HG03442 (cell line): ENCODE measurements around the gene PCCB.
A peak's percentile ranks its signal among the peaks of the same experiment; 100 is the strongest.
"Not testable (repeated sequence)": the region's sequence is repeated elsewhere in the genome, so short reads cannot be mapped to it uniquely, and the experiment has no call there.

ENCODE experiments used
- ATAC-seq: cut with Tn5 transposase; IDR thresholded peaks from one replicate; pipeline ENCODE4 v1.9.1; 2021; ENCODE audit warnings: mild to moderate bottlenecking, moderate library complexity; ENCODE audit not compliant: unreplicated experiment

Gene PCCB

GRCh38 chr3:136250059-136250902 is at the start of gene PCCB:
Gene PCCB, plus strand, starts transcription at chr3:136250340. Its CDS starts 36 bp downstream, at chr3:136250376.
- peak; percentile 97 for ATAC-seq

DNA sequence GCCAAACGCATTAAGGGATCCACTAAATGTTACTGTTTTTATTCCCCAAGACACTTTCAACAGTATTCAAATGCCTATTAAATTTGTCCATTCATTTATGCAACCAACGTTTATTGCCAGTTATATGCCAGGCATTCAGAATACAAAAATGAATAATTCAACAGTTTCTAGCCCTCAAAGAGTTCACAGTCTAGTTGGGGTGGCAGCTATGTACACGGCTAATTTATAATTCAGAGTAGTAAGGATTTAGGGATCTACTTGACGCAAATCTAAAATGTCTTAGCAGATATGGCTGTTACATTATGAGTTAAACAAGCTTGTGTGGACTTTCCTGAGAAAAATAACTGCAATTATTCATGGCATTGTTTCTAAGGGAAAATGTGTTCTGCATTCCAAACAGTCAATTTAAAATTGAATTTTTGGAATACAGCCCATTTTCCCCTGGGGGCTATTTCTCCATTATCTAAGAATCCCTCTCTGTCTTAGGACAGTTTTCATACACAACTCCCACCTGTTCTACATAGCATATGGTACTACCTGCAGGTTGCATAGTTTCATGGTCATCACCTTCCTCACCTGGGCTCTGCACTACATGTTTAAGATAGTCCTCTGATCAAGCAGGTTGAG is 42.5 kb upstream of the PCCB start:
- no peak for ATAC-seq

GRCh38 chr3:136209921-136210320 is 40.2 kb upstream of the PCCB start:
- ATAC-seq = no peak

GRCh38 chr3:136211547-136211946 is 38.6 kb upstream of the PCCB start:
- no peak for ATAC-seq

- ATAC-seq = not testable (repeated sequence)
Observed at GRCh38 chr3:136222746-136223145, 27.4 kb upstream of the PCCB start.

GRCh38 chr3:136232413-136232812 is 17.7 kb upstream of the PCCB start:
- ATAC-seq = no peak

DNA sequence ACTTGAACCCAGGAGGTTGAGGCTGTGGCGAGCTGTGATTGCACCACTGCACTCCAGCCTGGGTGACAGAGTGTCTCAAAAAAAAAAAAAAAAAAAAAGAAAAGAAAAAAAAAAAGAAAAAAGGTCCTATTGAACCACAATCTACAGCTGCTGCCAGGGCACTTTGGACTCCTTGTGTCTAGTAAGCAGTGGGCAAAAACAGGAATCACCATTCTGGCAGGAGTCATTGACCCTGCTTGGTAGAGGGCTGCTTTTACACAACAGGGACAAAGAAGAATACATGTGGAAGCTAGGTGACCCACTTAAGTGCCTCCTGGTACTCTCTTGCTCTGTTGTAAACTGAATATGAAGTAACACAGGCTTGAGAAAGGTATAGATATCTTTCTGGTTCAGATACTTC is 14.6 kb upstream of the PCCB start:
- ATAC-seq = no peak

- ATAC-seq = no peak
Observed at GRCh38 chr3:136236109-136236508, 14.0 kb upstream of the PCCB start.

DNA sequence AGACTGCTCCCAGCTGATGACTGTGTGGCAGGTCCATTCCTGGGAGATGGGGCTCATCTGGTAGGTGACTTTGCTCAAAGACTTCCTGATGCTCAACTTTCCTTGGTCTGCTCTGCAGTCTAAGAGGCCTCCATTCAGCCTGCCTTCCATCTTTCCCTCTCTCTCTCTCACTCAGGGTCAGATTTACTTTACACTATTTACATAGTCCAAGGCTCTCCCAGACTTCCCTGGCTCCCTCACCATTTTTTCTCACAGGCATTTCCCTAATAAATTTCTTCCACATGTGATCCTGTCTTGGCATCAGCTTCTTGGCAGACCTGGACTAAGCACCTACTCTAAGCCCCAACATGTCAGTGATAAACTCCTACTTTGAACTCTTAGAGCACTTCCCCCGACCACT is 13.0 kb upstream of the PCCB start:
- ATAC-seq = no peak

GRCh38 chr3:136237961-136238649 is 12.0 kb upstream of the PCCB start:
- ATAC-seq = no peak

DNA sequence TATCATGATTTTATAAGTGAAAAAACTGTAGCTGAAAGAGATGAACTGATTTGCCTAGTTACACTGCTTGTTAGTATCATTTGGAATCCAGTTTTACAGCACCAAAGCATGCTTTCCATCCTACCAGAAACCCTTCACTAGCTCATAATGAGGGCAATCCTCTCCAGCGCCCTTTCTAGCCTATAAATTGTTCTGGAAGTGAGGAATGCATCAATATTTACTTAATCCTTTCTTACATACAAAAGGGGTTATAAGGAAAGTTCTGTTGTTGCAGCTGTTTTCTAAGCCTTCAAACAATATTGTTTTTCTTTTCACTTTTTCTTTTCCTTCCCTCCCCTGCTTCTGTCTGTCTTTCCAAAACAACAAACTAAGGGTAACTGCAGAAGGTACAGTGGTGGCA is 11.0 kb upstream of the PCCB start:
- no peak for ATAC-seq

GRCh38 chr3:136245691-136246090 is 4.4 kb upstream of the PCCB start:
- no peak for ATAC-seq

DNA sequence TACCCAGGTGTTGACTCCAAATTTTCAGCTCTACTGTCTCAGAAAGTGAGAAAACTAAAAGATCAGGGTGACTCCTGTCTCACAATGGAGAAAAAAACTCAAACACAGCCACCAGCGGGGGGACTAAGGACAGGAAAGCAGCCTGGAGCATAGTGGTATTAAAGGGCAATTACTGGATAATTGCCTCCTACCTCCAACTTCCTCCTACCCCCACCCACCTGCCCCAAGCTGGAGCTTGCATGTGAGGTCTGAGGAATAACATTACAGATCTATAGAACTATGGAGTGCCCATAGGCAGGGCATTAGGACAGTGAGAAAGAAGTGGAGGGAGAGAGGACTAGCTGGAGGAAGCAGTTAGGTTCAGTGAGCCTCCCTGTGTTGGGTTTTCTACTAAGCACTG is 2.7 kb upstream of the PCCB start:
- ATAC-seq = no peak

- no peak for ATAC-seq
Observed at GRCh38 chr3:136247855-136248590, 2.1 kb upstream of the PCCB start.

DNA sequence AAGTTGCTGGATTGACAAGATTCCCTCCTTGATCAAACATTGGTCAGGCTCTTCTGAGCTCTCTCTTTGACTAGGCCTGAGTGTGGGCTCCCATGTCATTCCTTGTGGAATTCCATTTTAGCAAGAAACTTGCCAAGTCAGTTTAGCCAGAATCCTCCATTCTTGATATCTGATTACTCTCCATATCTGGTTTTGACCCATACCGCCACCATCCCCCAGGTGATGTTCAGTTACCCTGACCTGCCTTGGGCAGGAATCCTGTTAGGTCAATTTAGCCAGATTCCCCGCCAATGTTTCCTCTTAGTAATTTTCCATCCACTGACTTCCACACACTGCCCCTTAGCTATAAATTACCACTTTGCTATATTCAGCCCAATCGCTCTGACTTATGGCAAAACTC is 1.0 kb upstream of the PCCB start:
- no peak for ATAC-seq

DNA sequence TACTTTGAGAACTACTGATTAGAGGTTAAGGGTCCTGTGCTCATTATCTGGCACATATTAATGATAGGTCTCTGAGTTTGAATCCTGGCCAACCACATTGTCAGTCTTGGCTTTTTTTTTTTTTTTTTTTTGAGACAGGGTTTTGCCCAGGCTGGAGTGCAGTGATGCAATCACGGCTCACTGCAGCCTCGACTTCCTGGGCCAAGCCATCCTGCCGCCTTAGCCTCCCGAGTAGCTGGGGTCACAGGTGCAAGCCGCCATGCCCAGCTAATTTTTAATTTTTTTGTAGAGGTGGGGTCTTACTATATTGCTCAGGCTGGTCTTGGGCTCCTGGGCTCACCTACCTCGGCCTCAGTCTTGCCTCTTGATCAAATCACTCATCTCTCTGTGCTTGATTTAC is 547 bp upstream of the PCCB start:
- no peak for ATAC-seq

- no peak for ATAC-seq
Observed at GRCh38 chr3:136250903-136251460, 842 bp downstream of the PCCB start.

DNA sequence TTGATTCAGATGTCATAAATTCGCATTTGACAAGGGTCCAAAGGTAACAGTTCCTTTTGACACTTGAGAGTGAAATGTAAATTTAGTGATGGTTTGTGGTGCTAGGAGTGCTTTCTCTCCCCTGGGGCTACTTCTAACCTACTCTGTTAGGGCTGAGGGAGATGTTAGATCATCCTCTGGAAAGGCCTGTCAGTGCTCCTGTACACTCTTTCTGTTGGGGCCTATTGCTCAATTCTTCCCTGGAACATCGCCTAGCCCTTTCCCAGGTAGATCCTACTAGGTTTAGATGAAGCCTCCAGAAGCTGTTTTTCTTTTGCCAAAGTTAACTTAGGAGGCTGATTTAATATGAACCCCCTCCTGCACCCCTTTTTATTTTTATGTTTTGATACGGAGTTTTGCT is 1.4 kb downstream of the PCCB start:
- ATAC-seq = no peak

- ATAC-seq = no peak
Observed at GRCh38 chr3:136255672-136256406, 5.7 kb downstream of the PCCB start.

DNA sequence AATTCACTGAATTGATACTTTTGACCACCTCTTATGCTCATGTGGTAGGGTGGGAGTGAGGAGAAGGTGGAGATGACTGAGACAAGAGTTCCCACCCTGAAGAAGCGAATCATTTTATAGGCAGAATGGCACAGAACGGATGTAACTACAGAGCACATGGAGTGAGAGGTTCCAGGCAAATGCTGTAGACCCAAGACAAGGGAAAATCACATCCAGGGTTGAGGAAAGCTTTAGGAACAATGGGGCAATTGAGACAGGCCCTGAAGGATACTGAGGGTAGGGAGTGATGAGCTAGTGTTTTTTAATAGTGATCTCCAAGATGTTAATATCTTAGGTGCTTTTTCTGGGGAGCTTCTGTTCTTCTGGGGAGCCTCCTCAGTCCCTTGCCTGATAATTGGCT is 8.1 kb downstream of the PCCB start:
- ATAC-seq = no peak
